ENCODE data around the gene SPPL3. TPM values are rescaled to one million over a fixed set of nuclear protein-coding genes. Genes with fewer than 3 reads are reported as not detected.
"Not testable (repeated sequence)": the region's sequence is repeated elsewhere in the genome, so short reads cannot be mapped to it uniquely, and the experiment has no call there.

SPPL3 gene
- total RNA-seq, 1 donor, result 21.3 TPM

DNA sequence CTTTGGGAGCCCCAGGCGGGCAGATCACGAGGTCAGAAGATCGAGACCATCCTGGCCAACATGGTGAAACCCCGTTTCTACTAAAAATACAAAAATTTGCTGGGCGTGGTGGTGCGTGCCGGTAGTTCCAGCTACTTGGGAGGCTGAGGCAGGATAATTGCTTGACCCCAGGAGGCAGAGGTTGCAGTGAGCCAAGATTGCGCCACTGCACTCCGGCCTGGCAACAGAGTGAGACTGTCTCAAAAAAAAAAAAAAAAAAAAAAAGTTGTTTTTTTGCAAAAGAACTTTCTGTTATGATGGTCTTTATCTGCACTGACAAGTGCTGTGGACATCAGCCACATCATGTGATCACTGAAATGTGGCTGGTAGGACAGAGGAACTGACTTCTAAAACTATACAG is 111.7 kb downstream of the SPPL3 start:
- DNase-seq (ENCODE audit: low read depth in 2 of 3, low spot score in 2 of 3), result not testable (repeated sequence)

DNA sequence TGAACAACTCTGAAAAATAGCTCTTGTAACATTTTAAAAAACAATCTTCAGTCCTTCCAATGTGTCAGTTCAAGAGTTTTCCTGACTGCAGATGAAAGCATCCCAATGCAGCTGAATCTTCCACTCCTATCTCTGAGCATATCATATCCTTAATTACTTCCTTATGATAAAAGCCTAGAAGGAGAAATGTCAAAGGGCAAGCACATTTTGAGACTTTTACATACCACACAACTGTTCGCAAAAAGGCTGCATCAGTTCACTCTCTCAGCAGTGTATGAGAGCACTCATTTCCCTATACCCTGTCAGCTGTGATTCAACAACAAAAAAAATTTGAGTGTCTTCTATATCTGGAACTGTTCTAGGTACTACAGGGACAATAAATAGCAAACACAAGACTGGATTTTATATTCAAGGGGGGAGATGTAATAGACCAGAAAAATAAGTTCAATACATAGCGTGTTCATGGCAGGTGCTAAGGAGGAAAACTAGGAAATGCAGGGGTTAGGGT is 112.4 kb downstream of the SPPL3 start:
- DNase-seq (ENCODE audit: low read depth in 2 of 3, low spot score in 2 of 3), result no peak

DNA sequence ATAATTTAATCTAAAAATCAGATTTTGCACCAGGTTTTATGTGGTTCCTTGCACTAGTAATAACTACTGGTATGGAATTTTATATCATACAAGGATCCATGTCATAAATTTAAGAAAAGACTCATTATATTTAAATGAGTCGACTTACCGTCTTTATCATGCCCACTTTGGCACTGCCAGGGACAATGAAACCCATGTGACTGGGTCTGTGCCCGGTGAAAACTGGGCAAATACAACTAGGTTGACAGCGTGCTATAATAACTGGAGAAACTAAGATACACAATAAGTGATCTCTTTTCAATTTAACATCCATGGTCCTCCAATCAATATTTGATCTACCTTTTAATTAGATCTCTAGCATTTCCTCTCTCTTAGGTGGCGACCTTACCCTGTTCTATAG is 114.0 kb downstream of the SPPL3 start:
- DNase-seq (ENCODE audit: low read depth in 2 of 3, low spot score in 2 of 3), result no peak

DNA sequence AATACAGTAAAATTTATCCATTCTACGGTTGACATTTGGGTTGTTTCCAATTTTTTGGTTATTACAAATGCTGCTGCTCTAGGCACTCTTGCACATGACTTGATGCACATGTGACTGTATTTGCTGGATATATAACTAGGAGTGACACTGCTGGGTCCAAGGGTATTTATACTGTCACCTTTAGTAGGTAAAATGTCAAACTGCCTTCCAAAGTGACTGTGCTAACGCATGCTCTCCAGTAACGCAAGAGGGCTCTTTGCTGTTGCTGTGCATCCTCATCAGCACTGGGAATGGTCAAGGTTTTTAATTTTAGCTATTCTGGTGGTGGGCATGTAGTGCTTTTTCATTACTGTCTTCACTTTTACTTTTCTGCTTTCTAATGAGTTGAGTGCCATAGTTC is 116.3 kb downstream of the SPPL3 start:
- DNase-seq (ENCODE audit: low read depth in 2 of 3, low spot score in 2 of 3), result no peak

DNA sequence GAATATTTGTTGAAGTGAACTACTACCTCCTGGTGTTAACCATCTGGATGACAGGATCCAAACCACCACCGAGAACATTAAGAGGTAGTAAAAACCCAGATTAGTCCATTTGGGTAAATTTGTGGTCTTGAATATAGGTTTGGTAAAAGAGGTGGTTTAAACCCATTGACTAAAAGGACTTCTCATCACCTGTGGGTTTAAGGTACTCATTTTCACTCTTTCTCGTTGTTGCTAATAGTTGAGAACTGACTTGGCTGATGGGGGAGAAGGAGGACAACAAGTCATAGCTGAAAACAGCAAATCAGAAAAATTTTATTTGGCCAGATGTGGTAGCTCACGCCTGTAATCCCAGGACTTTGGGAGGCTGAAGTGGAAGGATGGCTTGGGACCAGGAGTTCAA is 119.4 kb downstream of the SPPL3 start:
- DNase-seq (ENCODE audit: low read depth in 2 of 3, low spot score in 2 of 3), result no peak

DNA sequence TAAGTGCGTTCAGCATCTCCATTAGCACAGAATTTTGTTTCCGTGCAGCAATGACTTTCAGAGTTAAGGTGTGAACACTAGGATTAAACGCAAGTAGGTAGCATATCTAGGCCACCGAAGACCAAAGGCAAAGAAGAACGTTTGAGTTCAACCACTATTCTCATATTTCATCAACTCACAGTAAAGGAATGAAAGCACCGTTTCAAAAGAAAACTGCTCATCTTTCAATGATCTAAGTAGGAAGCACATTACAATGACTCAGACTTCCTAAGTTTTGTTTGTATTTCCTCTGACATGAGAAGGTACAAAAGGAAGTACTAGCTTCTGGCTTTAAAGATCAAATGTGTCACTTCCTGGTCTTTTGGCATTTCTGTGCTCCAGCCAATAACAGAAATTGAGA is 121.0 kb downstream of the SPPL3 start:
- DNase-seq (ENCODE audit: low read depth in 2 of 3, low spot score in 2 of 3), result peak in 1 of 3 donors; percentile 13

DNA sequence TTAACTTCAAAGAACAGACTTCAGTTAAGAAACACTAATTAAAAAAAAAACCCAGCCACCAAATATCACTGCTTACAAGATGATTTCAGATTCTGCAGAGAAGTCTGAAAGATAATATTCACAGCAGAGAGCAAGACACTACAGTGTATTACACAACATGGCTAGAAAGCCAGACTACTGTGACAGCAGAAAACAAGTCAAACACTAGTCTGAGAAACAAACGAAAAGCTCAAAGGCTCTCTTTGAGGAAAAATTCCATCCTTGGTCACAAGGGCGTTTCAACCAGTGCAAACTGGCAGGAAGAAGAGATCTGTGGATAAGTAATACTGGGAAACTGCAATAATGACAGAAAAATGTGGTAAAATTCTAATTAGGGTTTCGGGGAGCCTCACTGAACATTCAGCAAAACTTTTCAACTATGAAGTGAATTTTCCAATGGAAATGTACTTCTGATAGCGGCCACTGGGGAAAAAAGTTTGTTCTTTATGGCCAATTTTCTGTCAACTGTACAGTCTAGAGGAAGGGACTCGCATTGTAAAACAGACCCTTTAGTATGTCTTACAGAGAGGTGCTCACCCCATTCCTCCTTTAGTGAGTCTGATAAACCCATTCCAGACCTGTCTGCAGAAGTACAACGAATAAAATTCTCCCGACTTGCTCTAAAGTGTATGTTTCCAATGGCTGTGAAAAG is 128.2 kb downstream of the SPPL3 start:
- no peak for DNase-seq (ENCODE audit: low read depth in 2 of 3, low spot score in 2 of 3)

DNA sequence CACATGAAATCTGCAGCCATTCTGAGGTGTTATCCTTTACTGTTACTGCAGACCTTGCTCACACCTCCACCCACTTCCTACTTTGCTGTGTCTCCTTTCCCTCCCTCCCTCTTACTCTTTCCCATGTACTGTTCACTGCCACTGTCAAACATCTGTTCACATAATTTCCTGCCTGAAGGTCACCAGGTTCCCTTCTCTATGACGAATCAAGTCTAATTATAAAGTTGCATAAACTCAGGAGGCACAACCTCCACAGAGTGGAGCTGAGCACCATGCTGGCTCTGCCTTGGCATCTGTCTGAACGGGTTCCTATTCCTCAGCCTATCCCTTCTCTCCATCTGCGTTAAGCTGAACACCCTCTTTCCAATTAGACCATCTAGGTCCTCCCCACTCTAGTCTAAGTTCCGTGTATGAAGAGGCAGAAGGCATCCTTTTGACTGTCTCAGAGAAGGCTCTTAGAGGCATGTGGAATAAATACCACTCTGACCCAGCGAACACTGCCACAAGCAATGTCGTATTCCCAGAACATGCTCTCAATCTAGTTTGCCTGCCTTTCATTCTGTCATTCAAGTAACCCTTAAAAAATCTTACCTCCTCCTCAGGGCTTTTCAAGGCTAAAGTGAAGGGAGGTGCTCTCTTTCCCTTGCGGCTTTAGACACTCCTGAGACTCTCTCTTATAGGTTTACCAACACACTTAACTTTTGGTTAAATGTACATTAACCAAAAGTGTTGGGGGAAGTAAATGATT is 129.8 kb downstream of the SPPL3 start:
- peak in 2 of 3 donors; percentile 59 to 81 for DNase-seq (ENCODE audit: low read depth in 2 of 3, low spot score in 2 of 3)

DNA sequence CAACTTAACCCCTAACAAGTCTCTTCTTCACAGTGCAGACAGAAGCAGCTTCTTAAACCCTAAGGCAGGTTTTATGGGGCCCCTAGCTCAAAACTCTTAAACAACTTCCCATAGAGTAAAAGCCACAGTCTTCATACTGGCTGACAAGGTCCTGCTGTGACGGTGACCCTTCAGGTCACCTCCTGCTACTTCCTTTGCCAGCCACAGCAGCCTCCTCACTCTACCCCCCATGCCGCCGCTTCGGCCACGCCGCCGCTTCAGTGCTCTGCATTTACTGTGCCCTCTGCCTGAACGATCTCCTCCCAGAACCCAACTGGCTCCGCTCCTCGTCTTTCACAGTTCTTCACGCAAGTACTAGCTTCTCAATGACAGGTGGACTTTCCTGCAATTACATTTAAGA is 133.1 kb downstream of the SPPL3 start:
- DNase-seq (ENCODE audit: low read depth in 2 of 3, low spot score in 2 of 3), result no peak

DNA sequence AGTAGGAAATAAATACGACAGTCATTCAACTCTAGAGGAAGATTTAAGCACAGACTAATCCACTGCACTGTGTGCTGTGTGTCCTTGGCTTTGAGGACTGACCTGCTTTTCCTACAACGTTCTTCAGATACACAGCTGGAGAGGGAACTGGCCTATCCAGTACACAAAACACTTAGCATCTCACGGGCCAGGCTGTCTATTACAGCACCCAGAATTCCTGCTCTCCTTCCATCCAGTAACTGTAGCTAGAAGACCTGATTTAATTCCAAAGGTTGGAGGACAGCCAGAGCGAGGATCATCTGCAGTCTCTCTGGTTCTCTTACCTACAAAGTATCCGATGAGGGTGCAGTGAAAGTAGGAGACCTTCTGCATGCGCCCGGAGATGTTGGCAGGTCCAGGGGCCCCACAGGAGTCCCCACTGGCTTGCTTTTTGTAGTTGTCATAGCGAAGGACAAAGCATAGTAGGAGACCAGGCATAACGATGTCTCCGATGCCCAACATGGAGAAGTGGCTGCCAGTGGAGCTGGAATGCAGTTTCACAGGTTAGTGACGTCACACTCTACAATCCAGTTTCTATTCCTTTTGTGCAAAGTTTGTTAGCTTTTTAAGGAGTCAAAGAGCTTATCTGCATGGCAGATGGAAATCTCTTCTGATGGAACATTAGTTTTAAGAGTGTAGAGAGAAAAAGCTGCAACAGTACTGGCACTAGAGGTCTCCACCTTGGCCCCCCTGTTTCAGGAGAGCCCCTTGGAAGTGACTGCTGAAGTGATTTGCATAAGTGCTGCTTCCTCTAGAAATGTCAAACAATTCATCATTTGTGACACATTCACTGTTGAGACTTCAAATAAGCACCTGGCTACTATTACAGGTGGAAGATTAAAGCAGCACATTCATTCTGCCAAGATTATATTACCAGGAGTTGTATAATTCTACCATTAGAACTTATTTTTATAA is 136.8 kb downstream of the SPPL3 start:
- DNase-seq (ENCODE audit: low read depth in 2 of 3, low spot score in 2 of 3), result no peak

DNA sequence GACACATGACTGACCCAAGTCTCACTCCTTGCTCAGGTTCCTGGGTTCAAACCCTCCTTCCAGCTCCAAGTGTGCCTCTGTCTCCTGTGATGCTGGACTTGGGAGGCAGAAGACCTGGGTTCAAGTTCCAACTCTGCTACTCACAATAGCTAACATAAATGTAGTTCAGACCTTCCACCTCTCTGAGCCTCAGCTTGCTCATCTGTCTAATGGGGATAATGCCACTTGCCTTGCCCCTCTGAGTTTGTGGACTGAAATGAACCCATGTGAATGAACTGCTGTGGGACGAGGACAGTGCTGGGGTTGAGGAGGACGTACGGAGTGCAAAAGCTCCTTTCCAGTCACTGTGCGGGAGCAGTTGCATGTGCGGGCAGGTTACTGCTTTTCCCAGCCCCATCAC is 137.6 kb downstream of the SPPL3 start:
- DNase-seq (ENCODE audit: low read depth in 2 of 3, low spot score in 2 of 3), result no peak

DNA sequence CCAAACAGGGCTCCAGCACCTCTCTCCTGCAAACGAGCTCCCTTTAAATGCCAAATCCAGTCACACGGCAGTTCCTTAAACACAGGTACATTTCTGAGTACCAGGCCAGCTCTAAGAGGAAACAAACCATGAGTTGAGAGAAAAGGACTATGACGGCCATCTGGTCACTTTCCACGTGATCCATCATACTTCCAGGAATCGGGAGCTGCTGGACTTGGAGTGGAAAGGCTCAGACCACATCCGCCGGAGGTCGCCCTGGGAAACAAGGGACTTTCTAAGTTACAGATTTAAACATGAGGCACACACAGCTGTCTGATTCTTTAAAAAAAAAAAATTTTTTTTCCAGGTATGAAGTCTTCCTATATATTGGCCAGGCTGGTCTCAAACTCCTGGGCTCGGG is 139.3 kb downstream of the SPPL3 start:
- no peak for DNase-seq (ENCODE audit: low read depth in 2 of 3, low spot score in 2 of 3)

DNA sequence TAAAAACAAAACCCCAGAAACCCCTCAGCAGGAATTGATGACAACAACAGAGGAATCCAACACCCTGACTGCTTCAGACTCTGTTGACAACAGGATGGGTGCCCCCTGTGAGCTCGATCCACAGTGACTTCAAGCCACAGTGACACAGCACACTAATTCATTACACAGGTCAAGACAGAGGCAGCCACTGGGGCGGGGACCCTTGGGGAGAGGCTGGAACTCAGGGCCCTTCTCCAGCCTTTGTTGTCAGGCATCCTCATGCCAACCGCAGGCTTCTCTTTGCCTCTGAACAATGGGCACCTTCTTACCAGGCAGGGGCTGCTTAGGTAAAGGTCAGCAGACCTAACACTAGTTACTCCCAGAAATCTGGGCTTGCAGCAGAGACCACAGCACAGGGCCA is 140.9 kb downstream of the SPPL3 start:
- no peak for DNase-seq (ENCODE audit: low read depth in 2 of 3, low spot score in 2 of 3)

DNA sequence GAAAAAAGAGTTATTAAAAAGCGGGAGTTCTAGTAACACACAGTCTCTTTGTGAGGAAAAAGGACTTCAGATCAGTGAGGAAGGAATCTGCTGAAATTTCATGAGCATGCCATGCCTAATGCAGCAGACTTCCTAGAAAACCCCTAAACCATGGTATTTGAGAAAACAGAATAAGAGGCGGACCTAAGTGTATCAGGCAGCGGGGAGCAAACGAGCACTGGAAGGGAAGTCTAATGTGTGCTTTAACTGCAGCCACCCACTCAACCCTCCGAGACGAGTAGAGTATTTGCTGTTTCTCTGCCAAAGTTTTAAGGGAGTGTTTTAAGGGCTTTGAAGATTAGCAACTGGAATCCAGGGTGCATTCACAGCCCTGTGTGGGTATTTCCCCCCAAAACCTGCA is 142.1 kb downstream of the SPPL3 start:
- DNase-seq (ENCODE audit: low read depth in 2 of 3, low spot score in 2 of 3), result no peak

DNA sequence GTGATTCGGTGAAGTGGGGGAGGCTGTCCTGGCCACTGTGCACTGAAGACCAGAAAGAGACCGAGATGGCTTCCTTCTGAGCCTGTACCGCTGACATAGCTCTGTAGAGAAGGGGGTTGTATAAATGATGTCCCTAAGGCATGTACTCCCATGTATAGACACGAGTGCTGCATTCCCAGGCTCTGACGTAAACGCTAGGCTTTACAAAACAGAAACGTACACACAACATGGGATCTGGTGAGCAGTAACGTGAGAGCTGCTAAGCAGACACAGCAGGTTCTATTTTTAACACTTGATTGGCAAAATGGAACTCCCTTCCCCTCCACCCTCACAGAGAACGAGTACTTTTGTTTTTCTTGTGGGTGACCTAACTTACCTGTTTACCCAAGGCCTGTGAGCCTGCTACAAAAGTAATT is 142.6 kb downstream of the SPPL3 start:
- no peak for DNase-seq (ENCODE audit: low read depth in 2 of 3, low spot score in 2 of 3)

DNA sequence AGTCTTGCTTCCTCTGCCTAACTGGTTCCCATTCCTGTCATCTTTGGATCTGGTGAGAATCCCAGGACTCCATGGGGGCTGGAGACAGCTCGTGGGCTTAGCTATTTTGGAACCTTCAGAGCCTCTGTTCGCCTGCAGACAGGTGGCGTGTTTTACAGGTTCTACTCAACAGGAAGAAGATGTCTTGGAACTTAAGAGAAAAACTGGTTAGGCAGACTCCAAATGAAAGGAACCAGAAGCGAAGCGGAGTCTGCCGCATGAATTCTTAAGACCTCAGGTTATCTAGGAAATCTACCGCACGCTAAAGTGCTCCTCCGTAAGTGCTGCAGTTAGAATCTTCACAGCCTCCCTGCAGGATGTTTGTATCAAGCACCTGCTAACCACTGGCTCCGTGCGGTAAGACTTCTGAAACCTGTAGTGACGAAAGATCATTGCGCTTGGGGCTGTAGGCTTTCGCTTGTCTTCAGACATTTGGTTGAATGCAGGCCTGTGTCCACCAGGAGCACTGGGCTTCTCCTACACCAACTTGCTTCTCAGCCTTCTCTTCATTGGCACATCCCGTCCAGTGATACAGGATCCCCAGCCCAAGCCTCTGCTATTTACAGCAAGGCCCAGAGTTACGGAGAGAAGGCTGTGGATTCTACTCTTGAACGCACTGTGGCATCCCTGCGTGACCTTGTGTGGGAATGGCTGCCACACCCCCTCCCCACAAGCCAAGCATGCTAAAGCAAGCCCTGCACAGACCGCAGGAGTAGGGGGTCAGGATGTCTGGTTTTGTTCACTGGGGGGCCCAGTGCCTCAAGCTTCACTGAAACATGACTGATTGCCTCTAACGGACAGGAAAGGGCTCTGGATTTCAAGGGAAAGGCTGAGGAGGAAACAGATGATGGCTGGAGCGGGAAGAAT is 143.6 kb downstream of the SPPL3 start:
- DNase-seq (ENCODE audit: low read depth in 2 of 3, low spot score in 2 of 3), result no peak

DNA sequence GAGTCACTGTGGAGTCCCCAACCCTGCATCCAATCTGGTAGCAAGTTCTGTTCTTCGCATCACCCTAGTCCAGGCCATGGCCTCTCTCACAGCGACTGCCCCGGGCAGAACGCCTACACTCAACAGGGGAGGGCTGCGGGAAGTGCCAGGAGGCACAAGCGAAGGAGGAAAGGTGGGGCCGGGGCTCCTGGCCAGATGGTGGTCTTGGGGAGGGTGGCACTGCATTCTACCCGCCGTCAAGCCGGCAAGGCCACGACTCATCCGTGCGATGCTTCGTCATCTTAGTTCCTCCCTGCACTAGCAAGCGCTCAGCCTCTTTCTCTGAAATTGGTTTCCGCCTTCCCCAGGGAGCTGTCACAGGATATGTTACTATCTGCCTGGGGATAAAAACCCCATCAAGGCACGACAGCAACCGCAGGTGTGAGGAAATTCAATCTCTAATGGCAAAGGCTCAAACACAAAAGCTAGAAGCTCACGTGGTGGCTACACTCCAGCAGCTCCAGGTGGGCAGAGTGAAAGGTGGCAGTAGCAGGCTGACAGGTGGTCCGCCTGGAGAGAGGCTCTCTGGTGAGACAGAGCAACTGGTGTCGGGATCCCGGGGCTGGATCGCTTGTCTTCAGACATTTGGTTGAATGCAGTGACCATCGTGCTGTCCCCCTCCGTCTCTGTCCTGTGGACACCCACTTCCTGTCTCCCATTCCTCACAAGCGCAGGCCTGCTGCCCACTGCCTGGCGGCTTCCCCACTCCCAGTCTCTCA is 144.4 kb downstream of the SPPL3 start:
- no peak for DNase-seq (ENCODE audit: low read depth in 2 of 3, low spot score in 2 of 3)

DNA sequence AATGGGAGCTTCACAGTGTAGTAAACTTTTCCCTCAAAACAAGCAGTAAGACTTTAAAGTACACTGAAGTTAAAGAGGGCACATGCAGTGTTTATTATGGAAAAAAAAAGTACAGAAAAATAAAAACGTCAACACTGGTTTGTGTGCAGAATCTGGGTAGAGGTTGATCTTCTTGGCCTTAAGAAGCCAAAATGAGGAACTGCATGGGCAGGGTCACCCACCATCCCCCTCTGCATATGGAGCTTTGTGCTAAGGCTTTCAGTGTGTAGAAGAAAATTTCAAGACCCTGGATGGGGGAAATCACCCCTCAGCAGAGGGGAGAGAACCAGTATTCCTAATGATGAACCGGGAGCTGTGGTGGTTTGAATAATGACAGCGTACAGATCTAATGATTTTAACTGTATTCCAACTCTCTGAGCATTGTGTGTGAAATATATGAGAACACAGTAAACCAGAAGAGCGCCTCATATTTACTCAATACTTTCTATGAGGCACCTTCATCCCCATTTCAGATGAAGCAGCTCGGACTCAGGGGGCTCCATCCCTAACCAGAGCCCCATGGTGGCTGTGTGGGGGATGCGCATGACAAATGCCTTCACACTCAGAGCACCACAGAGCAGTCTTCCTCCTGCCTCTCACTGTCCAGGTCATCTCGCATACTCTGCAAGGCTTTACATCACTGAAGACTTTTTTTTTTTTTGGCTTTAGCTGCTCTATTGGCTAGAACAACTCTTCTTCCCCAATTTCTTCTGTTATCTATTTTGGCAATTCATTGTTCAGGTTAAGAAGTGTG is 145.2 kb downstream of the SPPL3 start:
- no peak for DNase-seq (ENCODE audit: low read depth in 2 of 3, low spot score in 2 of 3)

DNA sequence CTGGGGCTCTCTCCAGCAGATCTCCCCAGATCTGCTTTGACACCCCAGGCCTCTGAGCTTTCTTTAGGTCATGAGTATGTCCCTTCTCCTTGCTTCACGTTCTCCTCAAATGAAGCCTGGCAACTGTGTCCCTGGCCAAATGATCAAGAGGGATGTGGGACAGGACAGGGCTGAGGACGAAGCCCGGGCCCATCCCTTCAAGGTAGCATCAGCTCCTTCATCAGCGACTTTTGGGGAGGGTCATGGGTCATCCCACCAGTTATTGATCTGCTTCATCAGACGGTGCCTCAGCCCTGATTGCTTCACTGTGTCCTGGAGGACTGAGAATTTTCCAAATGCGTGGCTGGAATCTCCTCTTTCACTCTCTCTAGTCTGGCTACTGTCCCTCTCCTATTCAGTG is 146.2 kb downstream of the SPPL3 start:
- DNase-seq (ENCODE audit: low read depth in 2 of 3, low spot score in 2 of 3), result no peak

All from hematopoietic multipotent progenitor cell (in vitro differentiated cells).